ENCODE data around the gene RBP5.
A peak's percentile ranks its signal among the peaks of the same experiment; 100 is the strongest.

DNA sequence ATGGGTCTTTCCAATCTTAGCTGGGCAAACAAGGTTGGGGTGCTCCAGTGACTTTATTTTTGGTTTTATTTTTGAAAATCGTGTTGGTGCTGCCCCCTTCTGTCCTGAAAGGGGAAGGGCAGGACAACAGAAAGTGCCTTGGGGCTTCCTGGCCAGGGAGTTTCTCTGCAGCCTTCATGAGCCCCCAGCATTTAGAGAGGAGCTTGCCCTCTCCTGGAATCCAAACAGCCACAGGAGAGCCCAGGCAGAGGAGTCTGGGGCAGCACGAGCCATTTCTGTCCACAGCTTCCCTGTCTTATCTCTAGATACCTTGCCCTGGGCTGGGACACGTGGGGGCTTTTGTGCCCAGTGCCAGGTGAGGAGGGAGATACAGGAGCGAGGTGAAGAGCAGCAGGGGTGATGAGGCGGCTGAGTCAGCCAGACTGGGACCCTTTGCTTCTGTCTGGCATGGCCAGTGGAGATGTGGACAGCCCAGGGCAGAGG is 15.3 kb downstream of the RBP5 start:
- TF ChIP-seq, protein P1, sequence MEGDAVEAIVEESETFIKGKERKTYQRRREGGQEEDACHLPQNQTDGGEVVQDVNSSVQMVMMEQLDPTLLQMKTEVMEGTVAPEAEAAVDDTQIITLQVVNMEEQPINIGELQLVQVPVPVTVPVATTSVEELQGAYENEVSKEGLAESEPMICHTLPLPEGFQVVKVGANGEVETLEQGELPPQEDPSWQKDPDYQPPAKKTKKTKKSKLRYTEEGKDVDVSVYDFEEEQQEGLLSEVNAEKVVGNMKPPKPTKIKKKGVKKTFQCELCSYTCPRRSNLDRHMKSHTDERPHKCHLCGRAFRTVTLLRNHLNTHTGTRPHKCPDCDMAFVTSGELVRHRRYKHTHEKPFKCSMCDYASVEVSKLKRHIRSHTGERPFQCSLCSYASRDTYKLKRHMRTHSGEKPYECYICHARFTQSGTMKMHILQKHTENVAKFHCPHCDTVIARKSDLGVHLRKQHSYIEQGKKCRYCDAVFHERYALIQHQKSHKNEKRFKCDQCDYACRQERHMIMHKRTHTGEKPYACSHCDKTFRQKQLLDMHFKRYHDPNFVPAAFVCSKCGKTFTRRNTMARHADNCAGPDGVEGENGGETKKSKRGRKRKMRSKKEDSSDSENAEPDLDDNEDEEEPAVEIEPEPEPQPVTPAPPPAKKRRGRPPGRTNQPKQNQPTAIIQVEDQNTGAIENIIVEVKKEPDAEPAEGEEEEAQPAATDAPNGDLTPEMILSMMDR (IDR thresholded peaks at IDR 0.05), result peak; percentile 78 to 89 (median 83)
- no peak for TF ChIP-seq POLR2A (IDR thresholded peaks at IDR 0.05)
- peak in 1 of 2 donors; percentile 8 for TF ChIP-seq EP300 (IDR thresholded peaks at IDR 0.05)
